BJ (cell line): ENCODE data around the gene NYNRIN. TPM values are rescaled to one million over a fixed set of nuclear protein-coding genes. Genes with fewer than 3 reads are reported as not detected.

ENCODE experiments used
- CTCF ChIA-PET: fragments of 350-600 bp; formaldehyde crosslinking; extraction: SDS; loops from one replicate; lab custom pipeline; 2021; ENCODE audit warnings: antibody characterized with exemption, inconsistent platforms; lab: Yijun Ruan, JAX
- POLR2A ChIA-PET: fragments of 300-600 bp; sonication (Branson Sonifier 250); formaldehyde crosslinking; extraction: SDS; loops from one replicate; lab custom pipeline; 2021; ENCODE audit warnings: antibody characterized with exemption; lab: Charles Lee
- DNase-seq: peaks from one replicate; pipeline ENCODE4 v3.0.0-alpha.2; 2011; ENCODE audit warnings: low read depth
- H3K27me3 ChIP-seq: 2 replicates; pipeline ENCODE4 v1.6.0; 2011; ENCODE audit warnings: low read length; ENCODE audit not compliant: control insufficient read depth, insufficient read depth
- H3K36me3 ChIP-seq: 2 replicates; pipeline ENCODE4 v1.5.1; 2011; ENCODE audit warnings: low read length; ENCODE audit not compliant: control insufficient read depth, insufficient read depth
- H3K4me3 ChIP-seq: 2 replicates; pipeline ENCODE4 v1.5.1; 2011; ENCODE audit warnings: low read depth, mild to moderate bottlenecking, control low read depth, low read length
- polyA plus RNA-seq: library from polyadenylated mRNA; depleted of rRNA; stranded (reverse); fragments of >200 nt; gene quantifications from 2 replicates; pipeline ENCODE4 v1.2.3, GENCODE V29; 2011
- TF ChIP-seq, protein P1 (sequence below): IDR thresholded peaks from 2 replicates; pipeline ENCODE4 v1.5.1; 2011; ENCODE audit warnings: low read depth, mild to moderate bottlenecking, control low read depth, inconsistent platforms, low read length, moderate library complexity; ENCODE audit not compliant: insufficient read depth

NYNRIN gene
- polyA plus RNA-seq, 1 experiment, result 10.1 TPM

- POLR2A ChIA-PET, result interaction anchor here (1.9 kb wide), 1 partner anchor 103 kb away, joined by 9 read pairs; the partner anchor contains the start of gene ADCY4
- TF ChIP-seq, protein P1, sequence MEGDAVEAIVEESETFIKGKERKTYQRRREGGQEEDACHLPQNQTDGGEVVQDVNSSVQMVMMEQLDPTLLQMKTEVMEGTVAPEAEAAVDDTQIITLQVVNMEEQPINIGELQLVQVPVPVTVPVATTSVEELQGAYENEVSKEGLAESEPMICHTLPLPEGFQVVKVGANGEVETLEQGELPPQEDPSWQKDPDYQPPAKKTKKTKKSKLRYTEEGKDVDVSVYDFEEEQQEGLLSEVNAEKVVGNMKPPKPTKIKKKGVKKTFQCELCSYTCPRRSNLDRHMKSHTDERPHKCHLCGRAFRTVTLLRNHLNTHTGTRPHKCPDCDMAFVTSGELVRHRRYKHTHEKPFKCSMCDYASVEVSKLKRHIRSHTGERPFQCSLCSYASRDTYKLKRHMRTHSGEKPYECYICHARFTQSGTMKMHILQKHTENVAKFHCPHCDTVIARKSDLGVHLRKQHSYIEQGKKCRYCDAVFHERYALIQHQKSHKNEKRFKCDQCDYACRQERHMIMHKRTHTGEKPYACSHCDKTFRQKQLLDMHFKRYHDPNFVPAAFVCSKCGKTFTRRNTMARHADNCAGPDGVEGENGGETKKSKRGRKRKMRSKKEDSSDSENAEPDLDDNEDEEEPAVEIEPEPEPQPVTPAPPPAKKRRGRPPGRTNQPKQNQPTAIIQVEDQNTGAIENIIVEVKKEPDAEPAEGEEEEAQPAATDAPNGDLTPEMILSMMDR, result no peak
- Histone ChIP-seq H3K4me3 (no peak overlapping the region), H3K27me3 (no peaks in the 10 kb centered on the region), H3K36me3 (peaks cover 39% of the 10 kb centered on the region)
- DNase-seq, result no peak
- CTCF ChIA-PET, result interaction anchor here (0.9 to 11.6 kb wide), 20 partner anchors 10 to 194 kb away, joined by 3 to 491 read pairs (median 6); partner anchors contain the start of genes ADCY4, CIDEB, LTB4R2 and RIPK3
Observed at GRCh38 chr14:24437020-24437735, 38.4 kb downstream of the NYNRIN start.

- CTCF ChIA-PET, result interaction anchor here (0.9 to 11.6 kb wide), 10 partner anchors 66 to 135 kb away, joined by 3 to 491 read pairs (median 10); partner anchors contain the start of genes ADCY4, CIDEB, LTB4R2 and RIPK3
- POLR2A ChIA-PET, result interaction anchor here (1.9 kb wide), 1 partner anchor 103 kb away, joined by 9 read pairs; the partner anchor contains the start of gene ADCY4
- no peak for DNase-seq
- H3K4me3 ChIP-seq, result no peak overlapping the region
- peaks cover 34% of the 10 kb centered on the region for H3K36me3 ChIP-seq
- TF ChIP-seq, protein P1, result no peak
- no peaks in the 10 kb centered on the region for H3K27me3 ChIP-seq
Observed at GRCh38 chr14:24437736-24438067, 38.9 kb downstream of the NYNRIN start.

GRCh38 chr14:24438223-24439097 is 39.7 kb downstream of the NYNRIN start:
- Histone ChIP-seq H3K27me3 (no peaks in the 10 kb centered on the region), H3K4me3 (no peak overlapping the region), H3K36me3 (peaks cover 31% of the 10 kb centered on the region)
- TF ChIP-seq, protein P1, result no peak
- no peak for DNase-seq
- ChIA-PET POLR2A (interaction anchor here (0.7 to 1.9 kb wide), 2 partner anchors 104 to 201 kb away, joined by 3 to 9 read pairs; partner anchors contain the start of gene ADCY4), CTCF (interaction anchor here (2.3 to 11.6 kb wide), 3 partner anchors 104 to 129 kb away, joined by 13 to 491 read pairs (median 21); partner anchors contain the start of genes ADCY4, CIDEB, LTB4R2 and RIPK3)

DNA sequence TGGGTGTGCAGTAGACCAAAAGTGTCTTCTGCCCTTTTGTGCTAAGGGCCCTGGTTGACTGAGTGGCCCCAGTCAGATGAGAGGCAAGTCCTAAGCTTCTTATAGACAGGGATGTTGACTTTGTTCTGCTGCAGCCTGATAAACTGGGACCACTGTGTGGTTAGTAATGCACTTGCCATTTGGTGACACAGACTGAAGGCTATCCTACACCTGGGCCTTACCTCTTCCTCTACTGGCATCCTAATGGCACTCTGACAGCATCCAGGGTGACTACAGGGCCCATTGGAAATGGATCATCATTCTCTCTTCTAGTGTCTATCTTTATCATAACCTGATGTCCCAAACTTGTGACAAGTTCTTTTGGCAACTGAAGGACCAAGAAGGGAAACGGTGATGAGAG is 40.5 kb downstream of the NYNRIN start:
- ChIA-PET POLR2A (interaction anchor here (0.7 kb wide), 1 partner anchor 202 kb away, joined by 3 read pairs; no protein-coding TSS in a partner anchor), CTCF (interaction anchor here (0.8 to 3.6 kb wide), 4 partner anchors 8 to 112 kb away, joined by 3 to 42 read pairs (median 8); partner anchors contain the start of genes CBLN3 and KHNYN)
- no peaks in the 10 kb centered on the region for H3K27me3 ChIP-seq
- no peak for DNase-seq
- TF ChIP-seq, protein P1, result no peak
- H3K36me3 ChIP-seq, result peaks cover 31% of the 10 kb centered on the region
- H3K4me3 ChIP-seq, result no peak overlapping the region
